Measurements from ENCODE around the gene COASY. TPM values are rescaled to one million over a fixed set of nuclear protein-coding genes. Genes with fewer than 3 reads are reported as not detected.
"Not testable (repeated sequence)": the region's sequence is repeated elsewhere in the genome, so short reads cannot be mapped to it uniquely, and the experiment has no call there.

COASY gene
- total and polyA plus RNA-seq, 2 of the 4 experiments (the other 2 are of a cell fraction): 10.6 to 44.0 TPM

GRCh38 chr17:42540558-42540957, 21.4 kb upstream of the COASY start:
- DNase-seq; H3K27me3 ChIP-seq (ENCODE audit: control insufficient read depth, insufficient read depth, low read length); H2BK120ac ChIP-seq (ENCODE audit: low read depth, low read length); H3K4me1 ChIP-seq (ENCODE audit: control insufficient read depth, insufficient read depth, low read length); H3K14ac ChIP-seq (replicated peaks; ENCODE audit: low read depth, low read length); H2AFZ ChIP-seq (replicated peaks; ENCODE audit: low read length, poor library complexity); intact Hi-C loops (cut with micrococcal nuclease); H4K20me1 ChIP-seq (ENCODE audit: insufficient read depth, low read length); H3K56ac ChIP-seq (ENCODE audit: extremely low read depth, insufficient read depth, low read length); H3K4me3 ChIP-seq (ENCODE audit: insufficient read depth, low read depth, low read length); H3K9ac ChIP-seq (ENCODE audit: low read depth, low read length); H3K18ac ChIP-seq (ENCODE audit: low read depth, low read length); H4K8ac ChIP-seq (ENCODE audit: low read depth in 2 of 2, low read length in 2 of 2); in situ Hi-C loops (cut with MboI; ENCODE audit: low sequenced_read_pairs); H2BK15ac ChIP-seq (ENCODE audit: low read depth, low read length); ATAC-seq (ENCODE audit: low read depth); BruUV-seq (replicated peaks); H2AK5ac ChIP-seq (ENCODE audit: low read depth, low read length); H4K91ac ChIP-seq (ENCODE audit: insufficient read depth, low read depth, low read length); H2AK9ac ChIP-seq (replicated peaks; ENCODE audit: low read depth, low read length, poor library complexity); H4K5ac ChIP-seq (ENCODE audit: low read depth, low read length); H3K27ac ChIP-seq (ENCODE audit: insufficient read depth, low read length); H3K4ac ChIP-seq (ENCODE audit: low read depth, low read length); H3K4me2 ChIP-seq (ENCODE audit: low read depth, low read length); H2BK5ac ChIP-seq (ENCODE audit: low read depth, low read length, poor library complexity, severe bottlenecking); H2BK20ac ChIP-seq (ENCODE audit: low read depth, low read length); dilution Hi-C loops (cut with HindIII; ENCODE audit: low sequenced_read_pairs, unreplicated experiment); H3K9me3 ChIP-seq (ENCODE audit: control insufficient read depth, insufficient read depth, low read length); H3K23ac ChIP-seq (ENCODE audit: low read depth, low read length); POLR2A ChIA-PET (ENCODE audit: unreplicated experiment): not testable (repeated sequence)
- Histone ChIP-seq H3K36me3 (ENCODE audit: control insufficient read depth, insufficient read depth, low read length) (peaks cover 48% of the 10 kb centered on the region), H3K9me1 (ENCODE audit: insufficient read depth, low read length) (peaks cover 25% of the 10 kb centered on the region), H3K79me1 (ENCODE audit: low read depth in 1 of 2, low read length in 2 of 2) (peaks cover 19 to 33% of the 10 kb centered on the region in 2 experiments)
- CTCF ChIA-PET: interaction anchor here (0.7 kb wide), 1 partner anchor 9 kb away, joined by 3 read pairs; no protein-coding TSS in a partner anchor
- 100% methylated on average over 1 of the region's 4 CpGs; no CpG with 5 or more reads in 1 of the 2 experiments for WGBS, 2 experiments (ENCODE audit: extremely low coverage in 2 of 2, insufficient read length in 1 of 2)

Data from IMR-90 (cell line).